SKM-1 treated with dmso at 0.1 percent for 144 hours (cell line): ENCODE data around the gene PRAMEF11.

Experiments used
- DNase-seq: peaks from one replicate; lab custom pipeline; 2025; ENCODE audit not compliant: unreplicated experiment; lab: John Stamatoyannopoulos, UW

Gene PRAMEF11

GRCh38 chr1:12774801-12775345 lies 56.3 kb downstream of the PRAMEF11 start:
- DNase-seq, result no peak
